ENCODE measurements around the gene CRELD2.

The CRELD2 gene

DNA sequence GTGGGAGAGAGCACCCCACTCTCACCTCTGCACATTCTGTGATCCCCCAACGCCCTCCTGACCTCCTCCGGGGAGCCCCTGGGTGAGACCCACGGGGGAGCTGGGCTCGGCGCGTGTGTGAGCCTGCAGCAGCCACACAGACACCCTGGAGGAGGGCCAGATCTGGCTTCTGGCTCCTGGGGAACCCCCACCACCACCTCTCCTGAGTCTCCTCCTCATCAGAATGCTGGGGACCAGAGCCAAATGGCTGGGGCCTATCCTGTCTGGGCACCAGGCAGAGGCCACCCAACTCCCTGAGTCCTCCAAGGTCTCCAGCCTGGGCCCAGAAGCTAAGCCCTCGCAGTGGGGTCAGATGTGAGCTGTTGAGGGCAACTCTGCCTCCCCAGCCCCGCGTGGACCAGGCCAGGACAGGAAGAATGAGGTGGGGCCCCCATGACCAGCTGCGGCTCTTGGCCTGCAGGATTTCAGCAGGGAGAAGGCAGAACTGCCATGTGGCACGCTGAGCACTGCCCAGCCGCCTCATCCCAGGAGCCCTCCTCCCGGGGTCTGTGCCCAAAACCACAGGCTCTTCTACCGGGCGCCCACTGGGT is 36.7 kb downstream of the CRELD2 start:
- no peaks in the 10 kb centered on the region for H3K36me3 ChIP-seq (ENCODE audit: control insufficient read depth, insufficient read depth, low read length)
- TF ChIP-seq, protein P1, sequence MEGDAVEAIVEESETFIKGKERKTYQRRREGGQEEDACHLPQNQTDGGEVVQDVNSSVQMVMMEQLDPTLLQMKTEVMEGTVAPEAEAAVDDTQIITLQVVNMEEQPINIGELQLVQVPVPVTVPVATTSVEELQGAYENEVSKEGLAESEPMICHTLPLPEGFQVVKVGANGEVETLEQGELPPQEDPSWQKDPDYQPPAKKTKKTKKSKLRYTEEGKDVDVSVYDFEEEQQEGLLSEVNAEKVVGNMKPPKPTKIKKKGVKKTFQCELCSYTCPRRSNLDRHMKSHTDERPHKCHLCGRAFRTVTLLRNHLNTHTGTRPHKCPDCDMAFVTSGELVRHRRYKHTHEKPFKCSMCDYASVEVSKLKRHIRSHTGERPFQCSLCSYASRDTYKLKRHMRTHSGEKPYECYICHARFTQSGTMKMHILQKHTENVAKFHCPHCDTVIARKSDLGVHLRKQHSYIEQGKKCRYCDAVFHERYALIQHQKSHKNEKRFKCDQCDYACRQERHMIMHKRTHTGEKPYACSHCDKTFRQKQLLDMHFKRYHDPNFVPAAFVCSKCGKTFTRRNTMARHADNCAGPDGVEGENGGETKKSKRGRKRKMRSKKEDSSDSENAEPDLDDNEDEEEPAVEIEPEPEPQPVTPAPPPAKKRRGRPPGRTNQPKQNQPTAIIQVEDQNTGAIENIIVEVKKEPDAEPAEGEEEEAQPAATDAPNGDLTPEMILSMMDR (IDR thresholded peaks at IDR 0.05; ENCODE audit: insufficient read depth, low read length, poor library complexity, severe bottlenecking), result no peak
- no peak for DNase-seq (ENCODE audit: extremely low read depth, insufficient read length)
- H3K27me3 ChIP-seq (replicated peaks; ENCODE audit: control insufficient read depth, insufficient read depth, low read length), result no peaks in the 10 kb centered on the region
- H3K4me3 ChIP-seq (replicated peaks; ENCODE audit: low read depth, low read length), result no peak overlapping the region

DNA sequence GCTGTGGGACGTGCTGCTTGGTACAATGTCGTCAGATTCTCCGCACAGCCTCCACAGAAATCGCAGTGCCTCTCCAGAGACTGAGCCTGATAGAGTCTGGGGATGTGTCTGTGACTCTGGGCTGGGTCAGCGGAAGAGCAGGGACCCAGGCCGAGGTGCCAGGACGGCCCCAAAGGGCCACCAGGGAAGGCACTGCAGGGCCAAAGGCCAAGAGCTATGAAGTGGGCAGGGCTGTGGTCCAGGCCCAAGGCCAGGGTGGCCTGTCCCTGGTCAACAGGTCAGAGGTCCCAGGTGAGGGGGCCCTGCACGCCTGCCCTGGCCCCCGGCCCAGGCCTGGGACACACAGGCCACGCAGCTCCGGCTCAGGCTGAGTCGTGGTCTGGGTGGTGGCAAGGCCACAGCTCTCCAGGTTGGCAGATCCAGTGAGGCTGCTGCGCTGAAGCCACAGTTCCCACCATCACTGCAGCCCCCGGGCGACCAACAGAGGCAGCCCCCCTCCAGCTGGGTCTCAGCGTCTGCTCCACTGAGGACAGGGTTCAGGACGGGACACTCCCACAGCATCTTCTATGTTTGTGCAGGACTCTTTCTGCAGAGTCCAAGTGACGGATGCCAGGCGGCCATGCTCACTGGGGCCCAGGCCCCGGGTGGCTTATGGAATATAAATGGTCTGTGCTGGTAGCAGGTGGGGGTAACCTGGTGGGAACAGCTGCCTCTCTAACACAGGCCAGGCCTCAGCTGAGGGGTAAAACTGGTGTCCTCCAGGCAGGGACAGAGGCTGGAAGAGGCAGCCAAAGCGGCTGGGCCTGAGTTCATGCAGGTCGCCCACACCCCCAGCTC is 37.4 kb downstream of the CRELD2 start:
- H3K27me3 ChIP-seq (replicated peaks; ENCODE audit: control insufficient read depth, insufficient read depth, low read length), result no peaks in the 10 kb centered on the region
- no peak overlapping the region for H3K4me3 ChIP-seq (replicated peaks; ENCODE audit: low read depth, low read length)
- TF ChIP-seq, protein P1 (IDR thresholded peaks at IDR 0.05; ENCODE audit: insufficient read depth, low read length, poor library complexity, severe bottlenecking), result no peak
- no peak for DNase-seq (ENCODE audit: extremely low read depth, insufficient read length)
- H3K36me3 ChIP-seq (ENCODE audit: control insufficient read depth, insufficient read depth, low read length), result no peaks in the 10 kb centered on the region

DNA sequence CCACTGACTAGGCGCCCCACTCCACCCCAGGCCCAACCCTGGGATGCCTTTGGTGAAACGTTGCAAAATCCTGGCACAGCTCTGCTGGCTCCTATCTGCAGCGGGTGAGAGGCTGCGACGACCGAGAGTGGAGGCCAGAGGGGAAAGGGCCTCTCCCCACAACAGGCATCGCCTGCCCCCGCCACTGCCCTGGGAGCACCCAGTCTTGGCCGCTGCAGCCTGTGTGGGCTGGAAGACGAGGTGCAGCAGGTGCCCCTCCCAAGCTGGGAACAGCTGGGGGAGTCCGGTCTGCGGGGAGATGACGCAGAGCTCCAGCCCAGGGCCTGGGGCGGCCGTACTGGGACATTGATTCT is 38.0 kb downstream of the CRELD2 start:
- TF ChIP-seq, protein P1 (IDR thresholded peaks at IDR 0.05; ENCODE audit: insufficient read depth, low read length, poor library complexity, severe bottlenecking), result no peak
- no peaks in the 10 kb centered on the region for H3K36me3 ChIP-seq (ENCODE audit: control insufficient read depth, insufficient read depth, low read length)
- DNase-seq (ENCODE audit: extremely low read depth, insufficient read length), result no peak
- H3K27me3 ChIP-seq (replicated peaks; ENCODE audit: control insufficient read depth, insufficient read depth, low read length), result no peaks in the 10 kb centered on the region
- H3K4me3 ChIP-seq (replicated peaks; ENCODE audit: low read depth, low read length), result no peak overlapping the region

DNA sequence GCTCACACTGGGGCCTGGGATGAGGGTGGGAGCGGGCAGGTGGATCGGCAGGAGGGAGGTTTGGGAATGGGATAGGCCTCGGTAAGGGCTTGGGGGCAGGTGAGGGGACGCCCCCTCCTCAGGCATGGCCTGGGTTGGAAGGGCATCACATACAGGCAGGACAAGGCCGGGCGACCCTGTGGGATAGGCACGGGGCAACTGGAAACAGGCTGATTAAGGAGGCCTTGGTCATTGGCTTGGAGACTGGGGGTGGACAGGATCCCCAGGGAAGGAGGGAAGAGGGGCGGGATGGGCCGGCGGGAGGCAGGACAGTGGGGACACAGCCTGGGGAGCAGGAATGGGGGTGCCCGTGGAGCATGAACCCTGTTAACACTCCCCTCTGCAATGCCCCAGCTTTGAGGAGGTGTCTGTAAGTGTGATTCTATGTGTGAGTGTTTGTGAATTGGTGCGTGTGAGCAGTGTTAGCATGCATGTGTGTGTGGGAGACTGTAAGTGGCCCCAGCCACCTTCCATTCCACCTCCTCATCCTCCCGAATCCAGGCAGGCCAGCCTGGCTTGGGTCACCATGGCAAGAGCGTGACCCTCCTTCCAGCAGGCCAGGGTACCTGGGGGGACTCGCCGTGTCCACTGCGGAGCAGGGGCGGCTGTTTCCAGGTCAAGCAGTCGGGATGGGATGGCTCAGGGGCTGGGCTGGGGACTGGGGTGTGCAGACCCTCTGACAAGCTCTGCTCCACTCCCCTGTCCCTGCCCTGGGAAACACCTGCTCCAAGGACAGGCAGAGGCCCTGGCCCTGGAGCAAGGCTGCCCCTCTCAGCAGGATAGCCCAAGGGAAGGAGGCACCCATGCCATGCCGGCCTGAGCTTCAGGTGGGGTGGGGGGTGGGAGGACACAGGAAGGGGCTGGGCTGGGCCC is 38.7 kb downstream of the CRELD2 start:
- H3K4me3 ChIP-seq (replicated peaks; ENCODE audit: low read depth, low read length), result no peak overlapping the region

DNA sequence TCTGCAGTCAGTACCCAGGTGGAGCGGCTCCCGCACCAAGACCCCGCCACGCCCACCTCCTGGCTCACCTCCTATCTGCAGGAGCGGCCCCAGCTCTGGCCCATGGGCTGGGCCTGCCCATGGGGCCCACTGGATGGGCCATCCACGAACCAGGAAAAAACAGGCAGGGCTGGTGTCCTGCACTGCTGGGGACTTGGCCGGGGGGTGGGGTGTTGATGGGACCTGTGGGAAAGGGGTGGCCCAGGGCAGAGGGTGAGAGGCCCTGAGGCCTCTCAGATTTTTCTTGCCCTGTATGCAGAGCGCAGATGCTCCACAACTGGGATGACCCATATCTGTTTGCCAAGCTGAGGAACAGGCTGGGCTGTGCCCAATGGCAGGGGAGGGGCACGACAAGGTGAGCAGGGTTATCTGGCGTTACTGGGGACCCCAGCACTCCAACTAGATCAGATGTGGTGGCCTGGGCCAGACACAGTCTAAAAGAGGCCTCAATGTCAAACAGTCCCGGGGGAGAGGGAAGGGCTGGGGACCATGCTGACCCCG is 39.5 kb downstream of the CRELD2 start:
- no peaks in the 10 kb centered on the region for H3K27me3 ChIP-seq (replicated peaks; ENCODE audit: control insufficient read depth, insufficient read depth, low read length)
- TF ChIP-seq, protein P1 (IDR thresholded peaks at IDR 0.05; ENCODE audit: insufficient read depth, low read length, poor library complexity, severe bottlenecking), result no peak
- no peak for DNase-seq (ENCODE audit: extremely low read depth, insufficient read length)
- no peak overlapping the region for H3K4me3 ChIP-seq (replicated peaks; ENCODE audit: low read depth, low read length)
- H3K36me3 ChIP-seq (ENCODE audit: control insufficient read depth, insufficient read depth, low read length), result peaks cover 2% of the 10 kb centered on the region

More for the DNA sequence above, 38.7 kb downstream of the CRELD2 start:
- no peak for DNase-seq (ENCODE audit: extremely low read depth, insufficient read length)
- H3K36me3 ChIP-seq (ENCODE audit: control insufficient read depth, insufficient read depth, low read length), result no peaks in the 10 kb centered on the region
- TF ChIP-seq, protein P1 (IDR thresholded peaks at IDR 0.05; ENCODE audit: insufficient read depth, low read length, poor library complexity, severe bottlenecking), result no peak
- no peaks in the 10 kb centered on the region for H3K27me3 ChIP-seq (replicated peaks; ENCODE audit: control insufficient read depth, insufficient read depth, low read length)

Data from GM06990 (cell line).